Small intestine (tissue), 16 donors: Measurements from ENCODE around the gene TRPV4. TPM values are rescaled to one million over a fixed set of nuclear protein-coding genes. Genes with fewer than 3 reads are reported as not detected.

Source experiments
- DNase-seq, 2 donors: peaks; one replicate each; pipeline versions ENCODE4 v3.0.0 to v3.0.0-alpha.2; 2013
- FAIRE-seq: peaks from 2 replicates; lab custom pipeline; 2012; peaks lifted over from hg19 to GRCh38; lab: Jason Lieb, UNC
- H3K27ac ChIP-seq, 3 donors: one replicate each; pipeline ENCODE4 v1.5.1; 2013; ENCODE audit warnings: low read length in 2 of 3, mild to moderate bottlenecking in 2 of 3, control low read depth in 1 of 3, inconsistent platforms in 1 of 3, low read depth in 1 of 3, moderate library complexity in 1 of 3
- H3K27me3 ChIP-seq, 3 donors: one replicate each; pipeline ENCODE4 v1.6.1; 2013; ENCODE audit warnings: low read length in 3 of 3, inconsistent platforms in 1 of 3; ENCODE audit not compliant: control insufficient read depth in 3 of 3, insufficient read depth in 3 of 3
- H3K36me3 ChIP-seq, 3 donors: one replicate each; pipeline ENCODE4 v1.6.1; 2013; ENCODE audit warnings: low read length in 3 of 3, inconsistent platforms in 1 of 3, low read depth in 1 of 3, mild to moderate bottlenecking in 1 of 3, moderate library complexity in 1 of 3; ENCODE audit not compliant: control insufficient read depth in 3 of 3, insufficient read depth in 2 of 3
- H3K4me1 ChIP-seq, 3 donors: one replicate each; pipeline ENCODE4 v1.6.1; 2013; ENCODE audit warnings: low read length in 2 of 3, inconsistent platforms in 1 of 3, low read depth in 1 of 3, mild to moderate bottlenecking in 1 of 3, moderate library complexity in 1 of 3; ENCODE audit not compliant: control insufficient read depth in 3 of 3, insufficient read depth in 2 of 3
- H3K4me3 ChIP-seq, 3 donors: one replicate each; pipeline ENCODE4 v1.5.1; 2013; ENCODE audit warnings: low read length in 3 of 3, control low read depth in 1 of 3, inconsistent platforms in 1 of 3, low read depth in 1 of 3, mild to moderate bottlenecking in 1 of 3, moderate library complexity in 1 of 3
- H3K9me3 ChIP-seq, 2 donors: one replicate each; pipeline ENCODE4 v1.6.1; 2013; ENCODE audit warnings: low read depth in 1 of 2, low read length in 1 of 2; ENCODE audit not compliant: control insufficient read depth in 2 of 2, insufficient read depth in 1 of 2
- WGBS, 3 donors: extraction: QIAGEN DNeasy Blood & Tissue Kit; methylation state at CpG; one replicate each; pipeline ENCODE4 v1.1.7; 2013; 5-methylcytosine and 5-hydroxymethylcytosine counted together
- long read RNA-seq, 10 donors: transcript quantifications; one replicate each; lab custom pipeline, GENCODE V29; 2026
- polyA plus RNA-seq, 4 donors: library from polyadenylated mRNA; stranded (reverse) in 3 of 4; unstranded in 1 of 4; fragments of 200-250 nt in 3 of 4; fragments of 120-200 nt in 1 of 4; gene quantifications; one replicate each; pipeline versions ENCODE4 v1.2.1 to v1.2.3, GENCODE V29; 2013
- donor health status: healthy with polysubstance abuse.
- donor health status: control.
- donor health status: control.
- donor health status: Bipolar disorder and iron deficiency.
- donor health status: healthy.

The TRPV4 gene
- 1 to 10 TPM in 1 of 4 donors, under 1 TPM in 1, not detected in 2; 0.39 to 2.2 TPM for polyA plus RNA-seq
- long read RNA-seq, donor 1, result 0 reads
- long read RNA-seq, donor 2, result 0 reads
- long read RNA-seq, donor 3, result 0 reads
- long read RNA-seq, donor 4, result 0 reads
- long read RNA-seq, donor 5, result 0 reads
- long read RNA-seq, donor 6, result 0 reads
- long read RNA-seq, donor 7, result 0 reads
- long read RNA-seq, donor 8, result 0 reads
- long read RNA-seq, donor 9, result 0 reads
- long read RNA-seq, donor 10, result 0 reads

- peaks cover 0 to 9% (median 0%) of the 10 kb centered on the region in 3 donors for H3K4me1 ChIP-seq
- no peak for FAIRE-seq
- peaks cover 0 to 7% (median 3%) of the 10 kb centered on the region in 3 donors for H3K27me3 ChIP-seq
- DNase-seq, result peak in 1 of 2 donors; percentile 56
- H3K4me3 ChIP-seq, result peak within 1 kb of the TSS in 2 of 3 donors; percentile 0 to 34
- H3K9me3 ChIP-seq, result no peaks in the 10 kb centered on the region
- no peaks in the 10 kb centered on the region for H3K36me3 ChIP-seq
- WGBS, 3 donors, result 20 to 27% (median 26%) methylated on average over 53 to 67 of the region's 67 CpGs
- no peak within 1 kb of the TSS for H3K27ac ChIP-seq
These were observed at the start of gene TRPV4 for GRCh38 chr12:109833307-109834189. TRPV4 (minus strand) TSS chr12:109833398; CDS start chr12:109814796, 18,602 bp downstream.

GRCh38 chr12:109881752-109882151 lies 48.6 kb upstream of the TRPV4 start:
- H3K4me1 ChIP-seq, result peaks cover 0 to 28% (median 10%) of the 10 kb centered on the region in 3 donors
- H3K27ac ChIP-seq, result no peak overlapping the region
- H3K4me3 ChIP-seq, result no peak overlapping the region
- no peaks in the 10 kb centered on the region for H3K9me3 ChIP-seq
- FAIRE-seq (no peak), DNase-seq (no peak)
- H3K27me3 ChIP-seq, result no peaks in the 10 kb centered on the region
- no peaks in the 10 kb centered on the region for H3K36me3 ChIP-seq
- 89 to 98% (median 93%) methylated on average over 2 of the region's 2 CpGs for WGBS, 3 donors

- H3K4me3 ChIP-seq, result peak overlapping the region in 2 of 3 donors; percentile 60 to 88
- FAIRE-seq (no peak), DNase-seq (peak in 1 of 2 donors; percentile 20)
- H3K36me3 ChIP-seq, result no peaks in the 10 kb centered on the region
- peak overlapping the region in 1 of 3 donors; percentile 40 for H3K27ac ChIP-seq
- peaks cover 0 to 30% (median 10%) of the 10 kb centered on the region in 3 donors for H3K4me1 ChIP-seq
- H3K27me3 ChIP-seq, result no peaks in the 10 kb centered on the region
- 3 to 7% (median 6%) methylated on average over 9 of the region's 9 CpGs for WGBS, 3 donors
- H3K9me3 ChIP-seq, result no peaks in the 10 kb centered on the region
These were observed 47.7 kb upstream of the TRPV4 start for GRCh38 chr12:109880938-109881337.

- H3K36me3 ChIP-seq, result no peaks in the 10 kb centered on the region
- H3K27ac ChIP-seq, result peak within 1 kb of the TSS; percentile 38 to 92 (median 40)
- DNase-seq, result peak; percentile 90 to 96
- peak within 1 kb of the TSS; percentile 42 to 88 (median 60) for H3K4me3 ChIP-seq
- H3K4me1 ChIP-seq, result peaks cover 0 to 36% (median 12%) of the 10 kb centered on the region in 3 donors
- no peaks in the 10 kb centered on the region for H3K9me3 ChIP-seq
- no peak for FAIRE-seq
- H3K27me3 ChIP-seq, result no peaks in the 10 kb centered on the region
- WGBS, 3 donors, result 0 to 1% (median 0%) methylated on average over 24 to 92 of the region's 92 CpGs
These were observed 47.1 kb upstream of the TRPV4 start, which contains the start of gene GLTP for GRCh38 chr12:109880043-109880931. GLTP (minus strand) TSS chr12:109880541; CDS start chr12:109880374, 167 bp downstream.

- Histone ChIP-seq H3K27ac (peak overlapping the region in 2 of 3 donors; percentile 36 to 92), H3K36me3 (no peaks in the 10 kb centered on the region), H3K9me3 (no peaks in the 10 kb centered on the region), H3K4me3 (peak overlapping the region; percentile 32 to 88 (median 57)), H3K4me1 (peaks cover 0 to 36% (median 14%) of the 10 kb centered on the region in 3 donors), H3K27me3 (no peaks in the 10 kb centered on the region)
- 10 to 18% (median 10%) methylated on average over 13 of the region's 13 CpGs for WGBS, 3 donors
- DNase-seq (peak; percentile 15 to 46), FAIRE-seq (no peak)
These were observed 46.3 kb upstream of the TRPV4 start for GRCh38 chr12:109879351-109880042.

- WGBS, 3 donors, result 64 to 67% (median 66%) methylated on average over 7 of the region's 7 CpGs
- Histone ChIP-seq H3K27me3 (no peaks in the 10 kb centered on the region), H3K4me1 (peaks cover 0 to 33% (median 14%) of the 10 kb centered on the region in 3 donors), H3K27ac (no peak overlapping the region), H3K36me3 (no peaks in the 10 kb centered on the region), H3K9me3 (no peaks in the 10 kb centered on the region), H3K4me3 (peak overlapping the region in 2 of 3 donors; percentile 57 to 88)
- DNase-seq (no peak), FAIRE-seq (no peak)
These were observed 45.6 kb upstream of the TRPV4 start for GRCh38 chr12:109878749-109879148.

- Histone ChIP-seq H3K36me3 (no peaks in the 10 kb centered on the region), H3K9me3 (no peaks in the 10 kb centered on the region), H3K4me1 (peaks cover 0 to 29% (median 14%) of the 10 kb centered on the region in 3 donors), H3K27me3 (no peaks in the 10 kb centered on the region), H3K4me3 (no peak overlapping the region), H3K27ac (no peak overlapping the region)
- DNase-seq (no peak), FAIRE-seq (no peak)
- 87 to 95% (median 91%) methylated on average over 3 of the region's 3 CpGs for WGBS, 3 donors
These were observed 45.0 kb upstream of the TRPV4 start for GRCh38 chr12:109878247-109878625.
